ENCODE measurements around the gene NBEA.

The NBEA gene

GRCh38 chr13:35256459-35257148, 314.5 kb downstream of the NBEA start:
- no peak for DNase-seq (ENCODE audit: extremely low read depth in 1 of 2, low read depth in 1 of 2)

DNA sequence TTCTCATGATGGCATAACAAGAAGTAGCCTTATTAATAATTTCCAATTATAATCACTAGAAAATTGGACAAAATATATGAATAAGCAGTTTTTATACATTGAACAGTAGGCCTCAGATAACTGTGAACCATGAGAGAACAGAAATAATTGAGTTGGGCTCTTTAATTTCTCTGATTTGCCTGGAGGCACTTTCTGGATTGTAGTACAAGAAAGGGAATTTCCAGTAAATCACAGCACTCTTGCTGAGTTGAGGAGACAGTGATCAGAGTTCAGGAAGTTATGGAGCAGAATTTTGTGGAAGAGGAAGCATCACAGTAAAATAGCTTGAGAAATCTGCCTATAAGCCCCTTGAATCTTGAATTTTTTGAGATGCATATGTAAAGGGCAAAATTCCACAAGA, 318.2 kb downstream of the NBEA start:
- no peak for DNase-seq (ENCODE audit: extremely low read depth in 1 of 2, low read depth in 1 of 2)

DNA sequence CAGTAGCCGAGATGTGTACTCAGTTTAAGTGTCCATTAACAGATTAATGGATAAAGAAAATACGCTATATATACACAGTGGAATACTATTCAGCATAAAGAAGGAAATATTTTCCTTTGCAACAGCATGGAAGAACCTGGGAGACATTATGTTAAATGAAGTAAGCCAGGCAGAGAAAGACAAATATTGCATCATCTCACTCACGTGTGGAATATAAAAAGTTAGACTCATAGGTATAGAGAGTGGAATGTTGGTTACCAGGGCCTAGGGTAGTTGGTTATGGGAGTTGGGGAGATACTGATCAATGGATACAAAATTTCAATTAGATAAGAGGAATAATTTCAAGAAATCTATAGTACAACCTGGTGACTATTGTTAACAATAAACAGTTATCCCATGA, 324.3 kb downstream of the NBEA start:
- DNase-seq (ENCODE audit: extremely low read depth in 1 of 2, low read depth in 1 of 2), result no peak

DNA sequence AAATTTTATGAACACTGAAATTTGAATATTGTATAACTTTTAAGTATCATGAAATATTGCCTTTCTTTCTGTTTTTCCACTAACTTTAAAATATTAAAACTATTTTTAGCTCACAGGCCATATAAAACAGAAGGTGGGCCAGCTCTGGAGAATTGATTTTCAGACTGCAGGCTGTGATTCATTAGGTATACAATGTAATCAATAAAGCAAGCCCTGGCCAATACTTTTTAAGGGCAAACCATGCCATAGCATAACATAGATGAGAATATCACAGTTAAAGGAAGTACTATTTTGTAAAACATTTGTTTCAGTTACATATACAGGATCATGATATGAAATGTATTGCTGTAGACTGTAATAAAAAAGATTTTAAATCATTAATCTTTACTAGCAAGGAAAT, 336.8 kb downstream of the NBEA start:
- DNase-seq (ENCODE audit: extremely low read depth in 1 of 2, low read depth in 1 of 2), result no peak

DNA sequence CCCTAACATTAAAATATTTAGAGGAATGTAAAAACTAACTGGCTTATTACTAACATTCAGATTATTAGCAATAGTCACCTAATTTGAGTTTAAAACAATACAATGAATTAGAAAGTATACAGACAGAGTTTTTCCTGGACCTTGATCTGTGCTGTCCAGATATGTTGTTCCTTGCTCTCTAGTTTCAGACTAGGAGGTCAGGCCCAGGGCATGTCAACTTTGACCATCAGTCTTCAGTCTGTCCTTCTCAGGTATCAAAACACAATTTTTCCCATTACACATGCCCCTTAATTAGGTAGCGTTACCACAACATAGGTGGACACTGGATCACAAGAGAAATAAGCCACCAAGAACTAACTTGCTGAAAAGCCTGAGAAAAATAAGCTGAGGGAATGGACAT, 337.4 kb downstream of the NBEA start:
- DNase-seq (ENCODE audit: extremely low read depth in 1 of 2, low read depth in 1 of 2), result no peak

GRCh38 chr13:35283856-35284255, 341.8 kb downstream of the NBEA start:
- no peak for DNase-seq (ENCODE audit: extremely low read depth in 1 of 2, low read depth in 1 of 2)

DNA sequence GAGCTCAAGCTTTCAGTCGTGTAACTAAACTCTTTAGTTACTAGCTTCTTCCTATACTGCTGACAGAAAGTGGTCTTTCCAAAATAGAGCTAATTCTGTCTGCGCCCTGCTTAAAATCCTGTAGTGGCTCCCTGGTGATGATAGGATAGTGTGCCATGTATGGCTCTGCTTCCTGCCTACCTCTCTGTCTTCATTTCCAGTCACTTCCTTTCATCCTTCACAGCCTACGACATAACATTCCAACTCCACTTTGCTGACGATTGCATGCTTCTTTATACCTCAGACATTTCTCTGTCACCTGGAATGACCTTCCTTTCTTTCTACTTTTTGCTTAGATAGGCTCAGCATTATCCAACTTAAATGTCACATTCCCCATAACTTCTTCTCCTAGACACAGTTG, 343.6 kb downstream of the NBEA start:
- DNase-seq (ENCODE audit: extremely low read depth in 1 of 2, low read depth in 1 of 2), result no peak

DNA sequence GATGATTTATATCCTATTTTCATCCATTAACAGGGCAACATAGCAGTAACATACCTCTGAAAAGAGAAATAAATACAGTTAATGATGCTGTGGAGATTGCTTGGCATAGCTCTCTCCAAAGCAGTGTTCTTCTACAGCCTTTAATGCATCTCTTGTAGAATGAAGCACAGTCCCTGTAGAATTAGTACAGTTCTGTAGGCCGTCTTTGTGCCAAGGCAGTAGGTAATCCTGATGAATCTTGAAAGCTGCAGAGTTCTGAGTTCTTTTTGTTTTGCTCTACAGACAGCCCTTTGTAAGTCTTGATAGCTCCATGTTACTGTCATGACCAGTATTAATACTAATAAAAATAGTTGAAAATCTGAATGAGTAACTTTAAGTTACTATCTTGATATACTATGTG, 350.3 kb downstream of the NBEA start:
- no peak for DNase-seq (ENCODE audit: extremely low read depth in 1 of 2, low read depth in 1 of 2)

DNA sequence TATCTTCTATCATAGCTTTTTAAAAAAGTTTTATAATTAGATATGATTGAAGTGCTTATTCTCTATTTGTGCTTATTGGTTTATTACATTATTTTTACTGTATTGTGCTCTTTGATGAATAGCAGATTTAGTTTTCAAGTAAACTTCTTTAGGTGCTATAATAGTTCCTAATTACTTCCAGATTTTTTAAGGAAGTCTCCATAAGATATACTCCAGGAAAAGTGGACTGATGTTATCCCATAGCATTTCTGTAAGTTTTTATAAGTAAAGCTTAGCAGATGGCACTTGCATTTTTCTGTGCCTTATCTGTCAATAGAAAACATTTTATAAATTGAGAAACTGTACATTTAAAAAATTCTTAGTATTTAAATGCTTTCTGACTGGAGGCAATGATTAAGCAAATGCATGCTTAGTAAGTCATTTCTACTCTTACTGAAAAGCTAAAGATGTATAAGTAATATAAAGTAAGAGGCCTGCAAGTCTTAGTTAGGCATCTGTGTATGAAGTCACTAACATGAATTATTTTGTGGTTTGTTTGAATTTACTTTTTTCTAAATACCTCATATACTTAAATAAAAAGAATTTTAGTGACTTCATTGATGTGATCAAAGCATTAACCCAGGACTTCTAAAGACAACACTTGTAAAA, 351.6 kb downstream of the NBEA start:
- DNase-seq (ENCODE audit: extremely low read depth in 1 of 2, low read depth in 1 of 2), result no peak

DNA sequence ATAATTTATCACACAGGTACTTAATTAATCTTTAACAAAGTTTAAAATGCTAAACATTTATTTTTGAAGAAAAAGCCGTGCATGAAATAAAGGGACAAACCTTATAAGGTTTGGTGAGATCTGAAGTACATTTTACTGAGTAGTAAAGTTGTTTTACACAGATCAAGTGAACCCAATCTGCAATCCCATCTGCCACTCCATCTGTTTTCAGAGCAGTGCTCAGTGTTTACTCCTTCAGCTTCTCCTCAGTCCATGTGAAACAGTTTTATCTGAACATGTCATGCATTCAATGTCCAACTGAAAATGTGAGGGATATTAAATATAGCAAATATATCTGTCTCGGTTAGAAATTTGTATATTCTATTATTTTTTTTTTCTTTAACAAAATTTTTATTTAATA, 367.6 kb downstream of the NBEA start:
- no peak for DNase-seq (ENCODE audit: extremely low read depth in 1 of 2, low read depth in 1 of 2)

- DNase-seq (ENCODE audit: extremely low read depth in 1 of 2, low read depth in 1 of 2), result no peak
These were observed 390.1 kb downstream of the NBEA start for GRCh38 chr13:35332134-35332533.

DNA sequence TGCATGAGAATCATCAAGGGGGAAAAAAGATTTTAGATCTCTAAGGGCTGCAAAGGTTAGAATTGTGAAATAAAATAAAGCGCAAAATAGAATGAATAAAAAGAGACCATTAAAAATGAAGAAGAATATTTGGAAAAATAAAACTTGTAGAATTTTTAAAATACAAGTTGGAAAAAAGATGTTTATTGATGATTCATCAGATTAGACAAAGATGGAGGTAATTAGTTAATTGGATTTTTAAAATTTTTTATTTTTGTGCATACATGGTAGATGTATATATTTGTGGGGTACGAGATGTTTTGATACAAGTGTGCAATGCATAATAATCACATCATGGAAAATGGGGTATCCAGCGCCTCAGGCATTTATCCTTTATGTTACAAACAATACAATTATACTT, 391.1 kb downstream of the NBEA start:
- DNase-seq (ENCODE audit: extremely low read depth in 1 of 2, low read depth in 1 of 2), result no peak

- DNase-seq (ENCODE audit: extremely low read depth in 1 of 2, low read depth in 1 of 2), result no peak
These were observed 400.4 kb downstream of the NBEA start for GRCh38 chr13:35342440-35342839.

- no peak for DNase-seq (ENCODE audit: extremely low read depth in 1 of 2, low read depth in 1 of 2)
These were observed 401.3 kb downstream of the NBEA start for GRCh38 chr13:35343417-35343816.

DNA sequence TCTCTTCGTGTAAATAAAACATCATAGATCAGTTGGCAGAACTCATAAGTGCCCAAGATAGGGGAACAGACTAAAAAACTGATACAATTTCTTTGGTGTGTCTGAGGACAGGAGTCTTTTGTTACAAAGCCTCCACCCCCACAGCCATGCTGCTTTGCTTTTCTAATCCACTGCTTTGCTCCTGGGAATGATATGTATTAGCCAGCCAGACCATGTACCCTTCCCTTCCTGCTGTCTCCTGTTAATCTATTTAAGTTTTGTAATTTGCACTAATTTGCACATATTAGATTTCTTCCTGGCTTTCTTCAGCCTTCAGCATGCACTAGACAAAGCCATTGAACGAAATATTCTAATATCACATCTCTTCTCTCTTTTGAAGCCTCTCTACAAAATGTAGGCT, 403.9 kb downstream of the NBEA start:
- DNase-seq (ENCODE audit: extremely low read depth in 1 of 2, low read depth in 1 of 2), result no peak

- no peak for DNase-seq (ENCODE audit: extremely low read depth in 1 of 2, low read depth in 1 of 2)
These were observed 404.4 kb downstream of the NBEA start for GRCh38 chr13:35346494-35346893.

DNA sequence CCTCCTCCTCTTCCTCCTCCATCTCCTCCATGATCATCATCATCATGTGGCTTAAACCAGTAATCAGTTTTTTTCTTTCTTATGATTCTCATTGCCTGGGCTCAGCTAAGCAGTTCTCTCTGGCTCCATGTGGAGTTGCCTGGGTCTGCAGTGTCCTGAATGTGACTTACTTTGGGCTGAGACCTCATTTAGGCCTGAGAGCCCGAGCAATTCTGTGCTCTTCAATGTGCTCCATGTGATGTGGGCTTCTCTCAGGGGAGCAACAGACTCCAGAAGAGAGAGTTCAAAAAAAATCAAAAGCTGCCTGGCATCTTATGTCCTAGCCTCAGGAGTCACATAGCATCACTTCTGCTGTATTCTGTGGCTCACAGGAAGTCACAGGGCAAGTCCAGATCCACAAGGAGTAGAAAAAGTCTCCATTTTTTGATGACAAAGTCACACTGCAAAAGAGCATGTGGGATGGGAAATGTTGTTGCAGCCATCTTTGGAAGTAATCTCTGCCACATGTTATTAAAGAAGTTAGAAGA, 405.7 kb downstream of the NBEA start:
- DNase-seq (ENCODE audit: extremely low read depth in 1 of 2, low read depth in 1 of 2), result no peak

- no peak for DNase-seq (ENCODE audit: extremely low read depth in 1 of 2, low read depth in 1 of 2)
These were observed 407.0 kb downstream of the NBEA start for GRCh38 chr13:35349052-35349451.

- DNase-seq (ENCODE audit: extremely low read depth in 1 of 2, low read depth in 1 of 2), result no peak
These were observed 407.7 kb downstream of the NBEA start for GRCh38 chr13:35349673-35350278.

GRCh38 chr13:35354285-35354684, 412.2 kb downstream of the NBEA start:
- no peak for DNase-seq (ENCODE audit: extremely low read depth in 1 of 2, low read depth in 1 of 2)

DNA sequence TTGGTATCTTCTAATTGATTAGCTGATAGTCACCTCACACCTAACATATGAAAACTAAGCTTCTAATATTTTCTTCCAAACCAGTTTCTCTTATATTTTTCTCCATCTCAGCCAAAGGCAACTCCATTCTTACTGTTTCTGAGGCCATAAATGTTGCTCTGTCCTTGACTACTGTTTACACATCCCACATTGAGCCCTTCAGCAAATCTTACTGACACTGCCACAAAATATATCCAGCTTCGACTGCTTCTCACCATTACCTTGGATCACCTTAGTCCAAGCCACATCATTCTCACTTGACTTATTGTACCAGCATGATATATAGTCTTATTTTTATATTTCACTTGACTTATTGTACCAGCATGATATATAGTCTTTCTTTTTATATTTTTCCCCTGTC, 412.8 kb downstream of the NBEA start:
- no peak for DNase-seq (ENCODE audit: extremely low read depth in 1 of 2, low read depth in 1 of 2)

DNA sequence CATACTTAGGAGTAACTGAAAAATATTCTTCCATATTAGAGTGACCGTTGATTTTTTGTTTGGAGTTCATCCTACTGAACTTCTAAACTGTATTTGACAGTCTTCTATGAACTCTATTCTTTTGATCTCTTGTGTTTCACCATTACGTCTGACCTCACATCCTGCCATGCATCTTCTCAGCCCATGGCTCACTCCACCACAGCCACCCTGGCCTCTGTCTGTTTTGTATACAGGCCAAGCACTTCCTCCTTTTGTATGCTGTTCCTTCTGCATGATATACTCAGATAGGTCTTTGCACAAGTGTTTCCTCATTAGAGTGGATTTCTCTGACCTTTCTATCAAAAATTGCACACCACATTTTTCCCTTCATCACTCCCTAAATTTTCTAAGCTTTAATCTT, 414.5 kb downstream of the NBEA start:
- no peak for DNase-seq (ENCODE audit: extremely low read depth in 1 of 2, low read depth in 1 of 2)
